ENCODE data around the gene PTHLH. TPM values are rescaled to one million over a fixed set of nuclear protein-coding genes. Genes with fewer than 3 reads are reported as not detected.

PTHLH gene
- polyA plus RNA-seq, 1 donor (not counting 4 experiments of a cell fraction or from before 2014, with no cell fraction given): 775 TPM

DNA sequence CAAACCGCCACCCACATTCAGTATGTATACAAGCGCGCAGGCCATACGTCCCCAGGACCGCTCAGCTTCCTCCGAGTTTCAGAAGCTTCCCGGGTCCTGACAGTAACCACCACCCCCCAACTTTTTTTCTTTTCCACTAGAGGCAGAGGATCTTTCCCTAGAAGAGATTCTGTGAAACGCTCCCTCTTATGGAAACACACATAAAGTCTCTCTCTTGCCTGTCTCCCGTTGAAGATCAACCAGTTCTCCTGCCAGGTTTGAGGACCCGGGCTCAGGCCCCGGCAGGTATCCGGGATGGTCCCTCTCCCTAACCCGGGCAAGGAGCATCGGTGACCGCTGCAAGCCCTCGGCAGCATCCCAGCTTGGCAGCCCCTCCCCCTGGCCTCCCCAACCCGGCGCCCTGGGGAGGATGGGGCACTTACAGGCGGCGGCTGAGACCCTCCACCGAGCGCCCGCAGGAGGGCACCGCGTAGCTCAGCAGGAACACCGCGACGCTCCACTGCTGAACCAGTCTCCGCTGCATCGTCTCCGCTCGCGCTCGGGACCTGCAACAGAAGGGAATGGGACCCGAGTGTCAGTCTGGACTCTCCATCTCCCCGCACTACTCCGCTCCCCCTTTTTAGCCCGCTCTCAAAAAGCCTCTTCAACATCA is 3.4 kb downstream of the PTHLH start:
- H3K27ac ChIP-seq (ENCODE audit: control insufficient read depth, insufficient read depth, low read length): peak overlapping the region; percentile 99
- peak overlapping the region; percentile 96 for H3K9ac ChIP-seq (ENCODE audit: control insufficient read depth, extremely low read depth, insufficient read depth, low read length)
- FAIRE-seq (no peak), DNase-seq (ENCODE audit: low read depth, low spot score) (no peak)
- H3K4me3 ChIP-seq (ENCODE audit: control insufficient read depth in 2 of 3, extremely low read depth in 1 of 3, insufficient read depth in 2 of 3, low read depth in 1 of 3, low read length in 3 of 3): peak overlapping the region; percentile 75 to 89 (median 82)
- dilution Hi-C loops (cut with MboI; ENCODE audit: extremely low pct_ligation_motif_present, low sequenced_read_pairs): no loop called here
- TF ChIP-seq, protein P1, sequence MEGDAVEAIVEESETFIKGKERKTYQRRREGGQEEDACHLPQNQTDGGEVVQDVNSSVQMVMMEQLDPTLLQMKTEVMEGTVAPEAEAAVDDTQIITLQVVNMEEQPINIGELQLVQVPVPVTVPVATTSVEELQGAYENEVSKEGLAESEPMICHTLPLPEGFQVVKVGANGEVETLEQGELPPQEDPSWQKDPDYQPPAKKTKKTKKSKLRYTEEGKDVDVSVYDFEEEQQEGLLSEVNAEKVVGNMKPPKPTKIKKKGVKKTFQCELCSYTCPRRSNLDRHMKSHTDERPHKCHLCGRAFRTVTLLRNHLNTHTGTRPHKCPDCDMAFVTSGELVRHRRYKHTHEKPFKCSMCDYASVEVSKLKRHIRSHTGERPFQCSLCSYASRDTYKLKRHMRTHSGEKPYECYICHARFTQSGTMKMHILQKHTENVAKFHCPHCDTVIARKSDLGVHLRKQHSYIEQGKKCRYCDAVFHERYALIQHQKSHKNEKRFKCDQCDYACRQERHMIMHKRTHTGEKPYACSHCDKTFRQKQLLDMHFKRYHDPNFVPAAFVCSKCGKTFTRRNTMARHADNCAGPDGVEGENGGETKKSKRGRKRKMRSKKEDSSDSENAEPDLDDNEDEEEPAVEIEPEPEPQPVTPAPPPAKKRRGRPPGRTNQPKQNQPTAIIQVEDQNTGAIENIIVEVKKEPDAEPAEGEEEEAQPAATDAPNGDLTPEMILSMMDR (optimal IDR thresholded peaks at IDR 0.05 in 1 of 3, IDR thresholded peaks at IDR 0.05 in 1 of 3, conservative IDR thresholded peaks at IDR 0.05 in 1 of 3; ENCODE audit: extremely low read depth in 1 of 3, insufficient read depth in 2 of 3, low read length in 3 of 3): peak in 1 of 3 experiments; percentile 14
- TF ChIP-seq EZH2 (IDR thresholded peaks at IDR 0.05; ENCODE audit: low read length): no peak
- H3K36me3 ChIP-seq (ENCODE audit: control insufficient read depth in 2 of 2, extremely low read depth in 1 of 2, insufficient read depth in 2 of 2, low read length in 2 of 2): peaks cover 7 to 27% of the 10 kb centered on the region in 2 experiments
- peaks cover 6% of the 10 kb centered on the region for H4K20me1 ChIP-seq (ENCODE audit: control insufficient read depth, extremely low read depth, insufficient read depth, low read length)
- H3K27me3 ChIP-seq (ENCODE audit: control insufficient read depth, extremely low read depth, insufficient read depth, low read length): no peaks in the 10 kb centered on the region
- no peak overlapping the region for H2AFZ ChIP-seq (ENCODE audit: control insufficient read depth, low read length)
- H3K4me1 ChIP-seq (ENCODE audit: control insufficient read depth, extremely low read depth, insufficient read depth, low read length): peaks cover 48% of the 10 kb centered on the region
- no peaks in the 10 kb centered on the region for H3K9me3 ChIP-seq (ENCODE audit: control insufficient read depth, low read depth, low read length)
- H3K79me2 ChIP-seq (ENCODE audit: control insufficient read depth, insufficient read depth, low read length): peaks cover 68% of the 10 kb centered on the region
- no peaks in the 10 kb centered on the region for H3K9me1 ChIP-seq (ENCODE audit: control insufficient read depth, extremely low read depth, insufficient read depth, low read length)
- peak overlapping the region; percentile 91 for H3K4me2 ChIP-seq (ENCODE audit: control insufficient read depth, extremely low read depth, insufficient read depth, low read depth, low read length)

DNA sequence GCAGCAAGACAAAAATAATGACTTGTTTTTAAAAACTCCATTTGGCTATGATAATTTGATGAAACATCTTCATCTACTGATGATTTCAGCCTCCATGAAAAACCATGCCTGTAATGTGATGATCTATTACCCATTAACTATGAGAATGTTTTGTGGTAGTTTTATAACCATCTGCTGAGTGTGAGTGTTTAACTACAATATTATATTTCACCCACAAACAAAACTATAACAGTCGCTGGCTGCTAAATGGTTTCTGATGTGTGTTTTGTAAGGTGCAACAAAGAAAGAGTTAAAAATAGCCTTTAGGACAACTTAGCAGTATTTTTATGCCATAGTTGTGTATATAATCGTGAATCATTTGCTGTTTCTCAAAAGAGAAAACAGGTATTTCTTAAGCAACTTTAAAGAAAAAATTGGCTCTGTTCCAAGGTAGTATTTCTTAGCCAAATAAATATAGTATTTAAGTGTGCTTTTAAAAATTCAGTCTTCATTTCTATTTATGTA is 4.9 kb downstream of the PTHLH start:
- Histone ChIP-seq H3K27ac (ENCODE audit: control insufficient read depth, insufficient read depth, low read length) (peak overlapping the region; percentile 99), H3K4me2 (ENCODE audit: control insufficient read depth, extremely low read depth, insufficient read depth, low read depth, low read length) (peak overlapping the region; percentile 91), H3K9me1 (ENCODE audit: control insufficient read depth, extremely low read depth, insufficient read depth, low read length) (no peaks in the 10 kb centered on the region), H3K4me3 (ENCODE audit: control insufficient read depth in 2 of 3, extremely low read depth in 1 of 3, insufficient read depth in 2 of 3, low read depth in 1 of 3, low read length in 3 of 3) (peak overlapping the region; percentile 75 to 89 (median 82)), H3K27me3 (ENCODE audit: control insufficient read depth, extremely low read depth, insufficient read depth, low read length) (no peaks in the 10 kb centered on the region), H2AFZ (ENCODE audit: control insufficient read depth, low read length) (no peak overlapping the region), H3K4me1 (ENCODE audit: control insufficient read depth, extremely low read depth, insufficient read depth, low read length) (peaks cover 34% of the 10 kb centered on the region), H3K9ac (ENCODE audit: control insufficient read depth, extremely low read depth, insufficient read depth, low read length) (peak overlapping the region; percentile 96), H4K20me1 (ENCODE audit: control insufficient read depth, extremely low read depth, insufficient read depth, low read length) (peaks cover 14% of the 10 kb centered on the region), H3K79me2 (ENCODE audit: control insufficient read depth, insufficient read depth, low read length) (peaks cover 81% of the 10 kb centered on the region), H3K36me3 (ENCODE audit: control insufficient read depth in 2 of 2, extremely low read depth in 1 of 2, insufficient read depth in 2 of 2, low read length in 2 of 2) (peaks cover 15 to 39% of the 10 kb centered on the region in 2 experiments), H3K9me3 (ENCODE audit: control insufficient read depth, low read depth, low read length) (no peaks in the 10 kb centered on the region)
- TF ChIP-seq, protein P1 (optimal IDR thresholded peaks at IDR 0.05 in 1 of 3, IDR thresholded peaks at IDR 0.05 in 1 of 3, conservative IDR thresholded peaks at IDR 0.05 in 1 of 3; ENCODE audit: extremely low read depth in 1 of 3, insufficient read depth in 2 of 3, low read length in 3 of 3): no peak
- TF ChIP-seq EZH2 (IDR thresholded peaks at IDR 0.05; ENCODE audit: low read length): no peak
- FAIRE-seq: no peak
- dilution Hi-C loops (cut with MboI; ENCODE audit: extremely low pct_ligation_motif_present, low sequenced_read_pairs): no loop called here
- no peak for DNase-seq (ENCODE audit: low read depth, low spot score)
